NB4 (cell line): ENCODE results near the gene XPO4.

Source experiments
- CTCF ChIP-seq: IDR thresholded peaks from one replicate; pipeline ENCODE4 v1.5.1; 2012; ENCODE audit warnings: low read depth, low read length
- MYC ChIP-seq: IDR thresholded peaks from 2 replicates; pipeline ENCODE4 v1.6.1; 2011; ENCODE audit warnings: low read depth, low read length
- POLR2A ChIP-seq: IDR thresholded peaks from 2 replicates; pipeline ENCODE4 v1.6.1; 2011; ENCODE audit warnings: mild to moderate bottlenecking; ENCODE audit not compliant: insufficient read length; ENCODE audit errors: extremely low read depth
- TF ChIP-seq, protein P1 (sequence below): IDR thresholded peaks from 2 replicates; pipeline ENCODE4 v1.6.1; 2011; ENCODE audit warnings: low read depth, low read length

DNA sequence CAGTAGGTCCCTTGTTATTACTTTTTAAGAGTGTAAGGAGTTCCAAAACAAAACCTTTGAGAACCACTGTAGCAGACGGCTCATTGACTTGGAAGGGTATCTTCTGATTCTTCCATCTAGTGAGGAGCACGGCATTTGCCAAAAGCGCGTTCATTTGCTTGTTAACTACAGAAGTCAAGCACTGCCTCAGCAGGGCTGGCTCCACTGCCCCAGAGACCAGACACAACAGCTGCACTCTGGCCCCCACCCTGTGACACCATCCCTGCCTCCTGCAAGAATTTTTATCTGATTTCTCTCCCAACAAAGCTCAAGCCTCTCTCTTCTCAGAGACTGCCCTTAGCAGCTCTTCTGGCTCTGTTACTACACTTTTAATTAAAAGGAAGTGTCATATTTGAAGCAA lies 20.7 kb upstream of the XPO4 start:
- no peak for TF ChIP-seq CTCF
- no peak for TF ChIP-seq POLR2A
- TF ChIP-seq, protein P1, sequence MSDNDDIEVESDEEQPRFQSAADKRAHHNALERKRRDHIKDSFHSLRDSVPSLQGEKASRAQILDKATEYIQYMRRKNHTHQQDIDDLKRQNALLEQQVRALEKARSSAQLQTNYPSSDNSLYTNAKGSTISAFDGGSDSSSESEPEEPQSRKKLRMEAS, result no peak
- TF ChIP-seq MYC, result no peak
